Glutamatergic neuron (in vitro differentiated cells): ENCODE data around the gene ELFN1. TPM values are rescaled to one million over a fixed set of nuclear protein-coding genes. Genes with fewer than 3 reads are reported as not detected.

Source experiments
- DNase-seq: peaks from one replicate; pipeline ENCODE4 v3.0.0; 2022
- H3K27ac Mint-ChIP-seq: one replicate; pipeline ENCODE4 v1.8.0; 2020; ENCODE audit warnings: mild to moderate bottlenecking, mixed read lengths, inconsistent platforms; ENCODE audit not compliant: unreplicated experiment
- H3K27me3 Mint-ChIP-seq: one replicate; pipeline ENCODE4 v1.8.0; 2020; ENCODE audit warnings: mild to moderate bottlenecking, moderate library complexity, mixed read lengths, inconsistent platforms; ENCODE audit not compliant: unreplicated experiment
- H3K36me3 Mint-ChIP-seq: one replicate; pipeline ENCODE4 v1.8.0; 2020; ENCODE audit warnings: mild to moderate bottlenecking, mixed read lengths, inconsistent platforms; ENCODE audit not compliant: unreplicated experiment
- H3K4me1 Mint-ChIP-seq: one replicate; pipeline ENCODE4 v1.8.0; 2020; ENCODE audit warnings: mild to moderate bottlenecking, low read depth, mixed read lengths, inconsistent platforms; ENCODE audit not compliant: unreplicated experiment
- H3K4me3 Mint-ChIP-seq: one replicate; pipeline ENCODE4 v1.8.0; 2020; ENCODE audit warnings: mild to moderate bottlenecking, mixed read lengths, inconsistent platforms; ENCODE audit not compliant: unreplicated experiment
- H3K9me3 Mint-ChIP-seq: one replicate; pipeline ENCODE4 v1.8.0; 2020; ENCODE audit warnings: mild to moderate bottlenecking, moderate library complexity, mixed read lengths, inconsistent platforms; ENCODE audit not compliant: unreplicated experiment
- CTCF ChIP-seq: fragments of 200-600 bp; sonication (generic); IDR thresholded peaks from one replicate; pipeline ENCODE4 v1.5.0; 2021; ENCODE audit not compliant: partially characterized antibody, unreplicated experiment
- total RNA-seq: library from RNA; stranded (reverse); fragmentation: NEBNext Ultra II Directional; extraction: Animal tissue kit (Norgen Biotek cat#: 25700); gene quantifications from one replicate; pipeline ENCODE4 v1.2.1, GENCODE V29; 2021; ENCODE audit not compliant: unreplicated experiment

ELFN1 gene
- total RNA-seq, 1 donor from 2014 or later = 40.0 TPM

GRCh38 chr7:1676550-1677078 is 6.5 kb downstream of the ELFN1 start:
- TF ChIP-seq CTCF = no peak
- Mint-ChIP-seq H3K27me3 (peaks cover 3% of the 10 kb centered on the region), H3K36me3 (peaks cover 1% of the 10 kb centered on the region), H3K9me3 (peaks cover 10% of the 10 kb centered on the region), H3K4me1 (peaks cover 23% of the 10 kb centered on the region), H3K4me3 (peak overlapping the region; percentile 56), H3K27ac (peak overlapping the region; percentile 66)
- no peak for DNase-seq

GRCh38 chr7:1677206-1678080 is 7.4 kb downstream of the ELFN1 start:
- no peak for TF ChIP-seq CTCF
- Mint-ChIP-seq H3K4me3 (peak overlapping the region; percentile 50), H3K27me3 (peaks cover 3% of the 10 kb centered on the region), H3K36me3 (peaks cover 10% of the 10 kb centered on the region), H3K9me3 (peaks cover 12% of the 10 kb centered on the region), H3K27ac (peak overlapping the region; percentile 39), H3K4me1 (peaks cover 21% of the 10 kb centered on the region)
- no peak for DNase-seq

- Mint-ChIP-seq H3K4me1 (peaks cover 19% of the 10 kb centered on the region), H3K9me3 (peaks cover 12% of the 10 kb centered on the region), H3K27me3 (peaks cover 3% of the 10 kb centered on the region), H3K27ac (no peak overlapping the region), H3K36me3 (peaks cover 16% of the 10 kb centered on the region), H3K4me3 (no peak overlapping the region)
- DNase-seq = no peak
- TF ChIP-seq CTCF = no peak
Observed at GRCh38 chr7:1678081-1678543, 8.0 kb downstream of the ELFN1 start.

- peaks cover 12% of the 10 kb centered on the region for H3K9me3 Mint-ChIP-seq
- no peak overlapping the region for H3K4me3 Mint-ChIP-seq
- TF ChIP-seq CTCF = no peak
- peaks cover 22% of the 10 kb centered on the region for H3K36me3 Mint-ChIP-seq
- peaks cover 19% of the 10 kb centered on the region for H3K4me1 Mint-ChIP-seq
- H3K27ac Mint-ChIP-seq = no peak overlapping the region
- H3K27me3 Mint-ChIP-seq = peaks cover 3% of the 10 kb centered on the region
- DNase-seq = no peak
Observed at GRCh38 chr7:1678571-1679325, 8.7 kb downstream of the ELFN1 start.
